Fibroblast of lung (primary cell): ENCODE measurements around the gene RPL10A. TPM values are rescaled to one million over a fixed set of nuclear protein-coding genes. Genes with fewer than 3 reads are reported as not detected.

Experiments
- DNase-seq, 2 donors: peaks; one replicate each; pipeline versions ENCODE4 v3.0.0 to v3.0.0-alpha.2; 2010; ENCODE audit warnings: low read depth in 2 of 2
- H2AFZ ChIP-seq: 2 replicates; pipeline ENCODE4 v1.5.1; 2012; ENCODE audit warnings: low read length, control low read depth, inconsistent platforms
- H3K27ac ChIP-seq: 2 replicates; pipeline ENCODE4 v1.5.1; 2011; ENCODE audit warnings: low read length, control low read depth; ENCODE audit not compliant: insufficient read depth
- H3K27me3 ChIP-seq: 2 replicates; pipeline ENCODE4 v1.5.1; 2011; ENCODE audit warnings: mild to moderate bottlenecking, low read length; ENCODE audit not compliant: control insufficient read depth, insufficient read depth
- H3K36me3 ChIP-seq: 2 replicates; pipeline ENCODE4 v1.5.1; 2011; ENCODE audit warnings: low read length; ENCODE audit not compliant: control insufficient read depth, insufficient read depth
- H3K4me1 ChIP-seq: 2 replicates; pipeline ENCODE4 v1.5.1; 2011; ENCODE audit warnings: low read length; ENCODE audit not compliant: control insufficient read depth, insufficient read depth; ENCODE audit errors: extremely low read depth
- H3K4me2 ChIP-seq: 2 replicates; pipeline ENCODE4 v1.5.1; 2011; ENCODE audit warnings: low read length, control low read depth; ENCODE audit not compliant: insufficient read depth; ENCODE audit errors: extremely low read depth
- H3K4me3 ChIP-seq, 4 experiments: fragments of 200-600 bp in 1 of 4; sonication (generic) in 1 of 4; replicated peaks in 1 of 4; 2 replicates each; pipeline ENCODE4 v1.5.1; 2011 to 2016; ENCODE audit warnings: low read length in 4 of 4, low read depth in 3 of 4, mild to moderate bottlenecking in 3 of 4, control low read depth in 2 of 4, inconsistent platforms in 1 of 4, mixed read lengths in 1 of 4; ENCODE audit not compliant: insufficient read depth in 1 of 4; ENCODE audit errors: control extremely low read depth in 1 of 4
- H3K79me2 ChIP-seq: 2 replicates; pipeline ENCODE4 v1.5.1; 2012; ENCODE audit warnings: mild to moderate bottlenecking, low read length, inconsistent platforms; ENCODE audit not compliant: control insufficient read depth, insufficient read depth
- H3K9ac ChIP-seq: 2 replicates; pipeline ENCODE4 v1.5.1; 2011; ENCODE audit warnings: mild to moderate bottlenecking, low read length, control low read depth; ENCODE audit not compliant: insufficient read depth
- H3K9me3 ChIP-seq: 2 replicates; pipeline ENCODE4 v1.5.1; 2012; ENCODE audit warnings: low read depth, low read length; ENCODE audit not compliant: control insufficient read depth, insufficient read depth
- H4K20me1 ChIP-seq: 2 replicates; pipeline ENCODE4 v1.5.1; 2011; ENCODE audit warnings: low read length; ENCODE audit not compliant: control insufficient read depth, insufficient read depth; ENCODE audit errors: extremely low read depth
- CTCF ChIP-seq, 2 donors: IDR thresholded peaks in 1 of 2; conservative IDR thresholded peaks in 1 of 2; 1 replicate in 1 of 2; 2 replicates in 1 of 2; pipeline ENCODE4 v1.5.1; 2011 to 2012; ENCODE audit warnings: low read length in 2 of 2, control low read depth in 1 of 2, inconsistent platforms in 1 of 2, low read depth in 1 of 2, mild to moderate bottlenecking in 1 of 2
- EZH2 ChIP-seq: IDR thresholded peaks from 2 replicates; pipeline ENCODE4 v1.5.1; 2012; ENCODE audit warnings: low read length, control low read depth, mild to moderate bottlenecking; ENCODE audit errors: missing control alignments
- polyA plus RNA-seq, 2 donors: library from polyadenylated mRNA; depleted of rRNA in 1 of 2; stranded (reverse) in 1 of 2; unstranded in 1 of 2; fragments of >200 nt; gene quantifications; 2 replicates each; pipeline ENCODE4 v1.2.1, GENCODE V29; 2011 to 2012; ENCODE audit warnings: missing spikeins in 1 of 2
- total RNA-seq: library from RNA; depleted of rRNA; stranded (reverse); fragments of >200 nt; gene quantifications from 2 replicates; pipeline ENCODE4 v1.2.1, GENCODE V29; 2014

Gene RPL10A
- total and polyA plus RNA-seq, 2 donors (not counting 1 experiment from before 2014, with no cell fraction given), result 1,754 to 1,911 TPM

GRCh38 chr6:35489995-35490791 is 22.0 kb downstream of the RPL10A start:
- Histone ChIP-seq H3K4me2 (peak overlapping the region; percentile 65), H3K27ac (peak overlapping the region; percentile 59), H3K9me3 (no peaks in the 10 kb centered on the region), H3K27me3 (no peaks in the 10 kb centered on the region), H3K79me2 (peaks cover 70% of the 10 kb centered on the region), H3K9ac (peak overlapping the region; percentile 20), H2AFZ (no peak overlapping the region), H3K4me3 (peak overlapping the region in 3 of 4 experiments; percentile 12 to 34 (median 22)), H4K20me1 (no peaks in the 10 kb centered on the region), H3K36me3 (peaks cover 3% of the 10 kb centered on the region), H3K4me1 (peaks cover 64% of the 10 kb centered on the region)
- peak; percentile 84 to 88 for DNase-seq
- TF ChIP-seq EZH2 (no peak), CTCF (conservative IDR thresholded peaks at IDR 0.05 in 1 of 2, IDR thresholded peaks at IDR 0.05 in 1 of 2; ENCODE audit: low read depth in 1 of 2, low read length in 2 of 2) (no peak)

GRCh38 chr6:35490821-35491557 is 22.8 kb downstream of the RPL10A start:
- peaks cover 78% of the 10 kb centered on the region for H3K79me2 ChIP-seq
- no peak overlapping the region for H3K4me3 ChIP-seq
- peaks cover 3% of the 10 kb centered on the region for H3K36me3 ChIP-seq
- H3K27me3 ChIP-seq, result no peaks in the 10 kb centered on the region
- H3K9me3 ChIP-seq, result no peaks in the 10 kb centered on the region
- DNase-seq, result no peak
- H3K4me2 ChIP-seq, result no peak overlapping the region
- H3K27ac ChIP-seq, result peak overlapping the region; percentile 30
- H4K20me1 ChIP-seq, result no peaks in the 10 kb centered on the region
- no peak overlapping the region for H2AFZ ChIP-seq
- peak overlapping the region; percentile 12 for H3K9ac ChIP-seq
- no peak for TF ChIP-seq CTCF (conservative IDR thresholded peaks at IDR 0.05 in 1 of 2, IDR thresholded peaks at IDR 0.05 in 1 of 2; ENCODE audit: low read depth in 1 of 2, low read length in 2 of 2)
- TF ChIP-seq EZH2, result no peak
- H3K4me1 ChIP-seq, result peaks cover 60% of the 10 kb centered on the region

GRCh38 chr6:35491558-35492257 is 23.5 kb downstream of the RPL10A start:
- H2AFZ ChIP-seq, result no peak overlapping the region
- no peak overlapping the region for H3K27ac ChIP-seq
- H3K4me3 ChIP-seq, result no peak overlapping the region
- no peak overlapping the region for H3K9ac ChIP-seq
- H3K4me2 ChIP-seq, result peak overlapping the region; percentile 35
- H3K36me3 ChIP-seq, result peaks cover 3% of the 10 kb centered on the region
- peaks cover 53% of the 10 kb centered on the region for H3K4me1 ChIP-seq
- TF ChIP-seq EZH2 (no peak), CTCF (conservative IDR thresholded peaks at IDR 0.05 in 1 of 2, IDR thresholded peaks at IDR 0.05 in 1 of 2; ENCODE audit: low read depth in 1 of 2, low read length in 2 of 2) (no peak)
- no peaks in the 10 kb centered on the region for H3K27me3 ChIP-seq
- H3K79me2 ChIP-seq, result peaks cover 74% of the 10 kb centered on the region
- no peak for DNase-seq
- H3K9me3 ChIP-seq, result no peaks in the 10 kb centered on the region
- H4K20me1 ChIP-seq, result no peaks in the 10 kb centered on the region
